Measurements from ENCODE around the gene ATG9B.
A peak's percentile ranks its signal among the peaks of the same experiment; 100 is the strongest.
"Not testable (repeated sequence)": the region's sequence is repeated elsewhere in the genome, so short reads cannot be mapped to it uniquely, and the experiment has no call there.

Gene ATG9B

DNA sequence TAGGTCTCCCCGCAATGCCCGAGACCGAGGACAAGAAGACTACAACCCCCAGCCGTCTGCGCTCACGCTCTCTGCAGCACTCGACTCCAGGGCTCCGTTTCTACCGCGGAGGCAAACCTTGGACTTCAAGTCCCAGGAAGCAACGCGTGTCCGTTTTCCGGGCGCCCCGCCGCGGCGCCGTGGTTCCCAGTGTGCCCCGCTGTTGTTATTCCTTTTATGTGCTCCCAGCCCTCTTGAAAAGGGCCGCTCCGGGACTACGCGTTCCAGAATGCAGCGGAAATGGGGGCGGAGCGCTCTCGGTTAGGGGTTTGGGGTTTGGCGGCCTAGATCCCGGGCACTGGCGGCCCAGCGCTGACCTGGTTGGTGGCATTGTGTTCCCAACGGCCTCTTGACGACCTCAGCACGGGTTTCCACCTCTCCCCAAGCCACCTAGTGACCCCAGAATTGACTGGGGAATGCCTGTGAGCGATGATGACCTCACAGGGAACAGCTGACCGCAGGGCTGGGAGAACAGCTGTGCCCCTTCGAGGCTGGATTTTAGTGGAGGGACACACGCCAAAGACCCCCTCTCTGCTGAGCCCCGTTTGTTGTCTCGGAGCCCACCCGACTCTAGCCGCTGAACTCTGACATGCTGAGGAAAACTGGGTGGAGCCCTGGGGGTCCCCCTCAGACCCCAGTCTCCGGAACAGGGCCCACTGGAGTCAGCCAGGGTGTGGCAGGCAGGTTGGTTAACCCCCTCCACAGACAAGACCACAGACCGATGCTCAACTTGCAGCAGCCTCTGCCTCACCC is 33.9 kb upstream of the ATG9B start:
- DNase-seq: peak; percentile 96

GRCh38 chr7:151057506-151057988 is 33.3 kb upstream of the ATG9B start, which contains the start of gene CDK5:
Gene CDK5 (minus strand): TSS chr7:151057897. CDS start chr7:151057848, 49 bp downstream.
- no peak for DNase-seq

DNA sequence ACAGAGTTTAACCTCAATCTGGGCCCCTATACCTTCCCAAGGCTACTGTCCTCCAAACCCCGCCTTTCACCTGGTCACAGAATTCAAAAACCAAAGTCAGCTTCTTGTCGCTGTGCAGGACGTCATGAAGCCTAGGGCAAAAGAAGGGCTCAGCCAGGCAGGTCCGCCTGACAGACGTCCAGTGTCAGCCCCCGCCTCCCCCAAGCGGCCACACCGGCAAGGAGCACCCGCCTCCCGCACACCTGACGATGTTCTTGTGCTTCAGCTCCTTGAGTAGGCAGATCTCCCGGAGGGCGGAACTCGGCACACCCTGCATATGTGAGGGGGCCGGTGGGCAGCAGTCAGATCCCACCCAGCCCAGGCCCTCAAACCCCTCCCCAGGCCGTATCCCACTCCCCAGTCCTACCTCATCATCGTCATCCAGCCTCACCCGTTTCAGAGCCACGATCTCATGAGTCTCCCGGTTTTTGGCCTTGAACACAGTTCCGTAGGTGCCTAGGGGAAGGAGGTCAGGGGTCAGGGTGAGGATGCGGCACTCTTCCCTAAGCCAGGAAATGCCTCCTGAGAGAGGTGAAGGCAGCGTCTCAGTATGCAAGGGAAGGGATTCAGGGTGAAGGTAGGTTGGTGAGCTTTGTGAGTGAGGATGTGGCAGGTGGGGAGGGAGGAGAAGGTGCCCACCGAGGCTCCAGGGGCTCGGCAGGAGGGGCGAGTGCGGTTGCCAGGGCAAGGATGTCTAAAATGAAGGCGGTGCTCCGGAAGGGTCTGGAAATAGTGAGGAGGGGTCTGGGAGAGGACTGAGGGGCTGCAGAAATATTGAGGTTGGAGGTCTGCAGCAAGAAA is 32.6 kb upstream of the ATG9B start:
- no peak for DNase-seq

DNA sequence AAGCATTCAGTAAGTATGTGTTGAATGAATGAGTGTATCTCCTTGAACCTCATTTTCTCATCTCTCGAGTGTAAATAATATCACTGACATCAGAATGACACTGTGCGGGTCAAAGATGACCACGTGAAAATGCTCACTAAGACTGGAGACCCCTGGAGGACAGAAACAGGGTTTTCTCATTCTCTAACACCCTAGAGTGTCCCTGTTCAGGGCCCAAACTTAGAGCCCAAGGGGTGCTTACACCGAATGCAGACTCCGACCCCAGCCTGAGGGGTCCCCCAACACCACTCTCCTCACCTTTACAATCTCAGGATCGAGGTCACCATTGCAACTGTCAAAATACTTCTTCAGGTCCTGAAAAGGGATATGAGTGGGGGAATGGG is 32.0 kb upstream of the ATG9B start:
- no peak for DNase-seq

- DNase-seq: no peak
Measured at GRCh38 chr7:151053751-151054150, 29.5 kb upstream of the ATG9B start.

DNA sequence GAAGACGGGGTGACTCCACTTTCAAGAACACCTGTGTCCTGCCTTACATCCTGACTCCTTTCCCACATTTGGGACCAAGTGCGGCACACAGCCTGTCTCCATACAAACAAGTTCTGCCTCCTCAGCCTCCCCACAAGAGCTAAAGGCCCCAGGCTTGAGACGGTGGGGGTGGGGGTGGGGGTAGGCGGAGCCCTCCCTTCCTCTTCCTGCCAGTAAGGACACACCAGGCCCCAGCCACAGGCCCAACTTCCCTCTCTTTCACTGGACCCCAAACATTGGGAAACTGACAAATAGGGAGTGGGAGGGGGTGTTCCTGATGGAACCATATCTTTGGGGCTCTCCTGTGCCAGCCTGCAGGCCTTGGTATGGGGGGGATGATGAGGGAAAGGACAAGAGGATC is 28.8 kb upstream of the ATG9B start:
- DNase-seq: no peak

DNA sequence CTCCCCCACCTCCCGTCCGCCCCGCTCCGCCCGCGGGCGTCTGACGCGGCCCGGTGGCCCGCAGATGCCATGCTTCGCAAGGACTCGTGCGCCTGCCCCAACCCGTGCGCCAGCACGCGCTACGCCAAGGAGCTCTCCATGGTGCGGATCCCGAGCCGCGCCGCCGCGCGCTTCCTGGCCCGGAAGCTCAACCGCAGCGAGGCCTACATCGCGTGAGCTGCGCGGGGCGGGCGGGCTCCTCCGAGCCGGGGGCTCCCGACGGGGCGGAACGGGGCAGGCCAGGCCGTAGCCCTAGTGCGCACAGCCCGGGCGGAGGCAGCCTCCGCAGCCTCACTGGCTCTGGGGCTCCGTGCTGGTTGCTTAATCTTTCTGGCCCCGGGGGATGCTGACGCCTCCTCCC is 26.8 kb upstream of the ATG9B start:
- DNase-seq: peak; percentile 35

DNA sequence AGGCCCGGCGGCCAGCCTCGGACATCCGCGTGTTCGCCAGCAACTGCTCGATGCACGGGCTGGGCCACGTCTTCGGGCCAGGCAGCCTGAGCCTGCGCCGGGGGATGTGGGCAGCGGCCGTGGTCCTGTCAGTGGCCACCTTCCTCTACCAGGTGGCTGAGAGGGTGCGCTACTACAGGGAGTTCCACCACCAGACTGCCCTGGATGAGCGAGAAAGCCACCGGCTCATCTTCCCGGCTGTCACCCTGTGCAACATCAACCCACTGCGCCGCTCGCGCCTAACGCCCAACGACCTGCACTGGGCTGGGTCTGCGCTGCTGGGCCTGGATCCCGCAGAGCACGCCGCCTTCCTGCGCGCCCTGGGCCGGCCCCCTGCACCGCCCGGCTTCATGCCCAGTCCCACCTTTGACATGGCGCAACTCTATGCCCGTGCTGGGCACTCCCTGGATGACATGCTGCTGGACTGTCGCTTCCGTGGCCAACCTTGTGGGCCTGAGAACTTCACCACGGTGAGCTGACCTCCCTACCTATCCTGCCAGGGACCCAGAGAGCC is 24.7 kb upstream of the ATG9B start:
- no peak for DNase-seq

DNA sequence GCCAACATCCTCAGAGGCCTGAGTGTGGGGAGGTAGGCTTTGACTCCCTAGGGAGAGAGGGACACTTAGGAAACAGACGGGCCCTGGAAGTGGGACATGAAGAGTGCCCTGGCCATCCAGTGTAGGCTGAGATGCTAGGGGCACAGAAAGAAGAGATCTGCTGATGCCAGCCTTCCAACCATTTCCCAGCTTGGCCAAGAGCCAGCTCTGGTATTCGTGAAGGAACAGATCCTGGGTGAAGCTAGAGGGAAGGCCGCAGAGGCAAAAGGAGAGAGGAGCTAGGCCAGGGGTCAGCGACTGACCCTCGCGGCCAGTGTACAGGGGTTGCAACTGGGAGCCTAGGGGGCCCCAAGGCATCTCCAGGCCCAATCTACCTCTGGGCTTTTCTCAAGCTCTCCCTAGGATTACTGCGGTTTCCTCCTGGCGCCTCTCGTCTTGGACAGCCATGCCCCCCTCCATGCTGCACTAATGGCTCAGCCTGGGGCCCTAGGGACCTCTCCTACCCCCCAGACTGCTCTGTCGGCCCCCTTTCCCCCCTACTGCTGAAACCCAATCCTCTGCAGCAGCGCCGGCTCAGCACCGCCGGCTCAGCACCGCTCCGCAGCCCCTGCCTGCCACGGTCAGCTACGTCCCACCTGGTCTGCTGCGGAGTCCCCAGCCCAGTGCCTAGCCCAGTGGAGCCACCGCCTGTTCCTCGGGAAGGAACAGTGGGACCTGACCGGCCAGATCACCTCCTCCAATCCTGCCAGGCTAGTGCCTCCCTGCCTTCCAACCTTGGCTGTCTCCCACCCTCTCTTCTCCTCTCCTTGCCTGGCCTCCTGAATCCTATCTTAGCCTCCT is 23.9 kb upstream of the ATG9B start, which contains the start of gene ASIC3:
ASIC3 (plus strand) TSS at position 556 of the 840 bp plus-strand sequence. CDS start 355 bp downstream, outside the sequence.
- no peak for DNase-seq

- no peak for DNase-seq
Measured at GRCh38 chr7:151046603-151047573, 22.6 kb upstream of the ATG9B start.

DNA sequence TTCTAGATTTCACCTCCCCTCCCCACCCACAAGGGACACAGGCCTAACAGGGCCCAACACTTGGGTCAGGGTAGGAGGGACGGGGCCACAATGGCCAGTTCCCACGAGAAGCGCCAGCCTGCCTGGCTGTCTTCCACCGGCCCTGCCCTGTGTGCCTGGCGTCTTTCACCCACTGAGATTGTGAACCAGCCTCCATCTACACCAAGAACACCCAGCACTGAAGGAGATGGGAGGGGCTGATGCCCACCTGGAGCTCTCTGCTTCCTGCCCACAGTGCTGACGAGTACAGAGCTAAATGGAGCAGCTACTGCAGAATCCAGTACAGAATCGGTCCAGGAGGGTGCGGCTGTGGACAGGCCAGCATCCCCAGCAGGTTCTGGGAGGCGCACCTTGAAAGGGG is 21.7 kb upstream of the ATG9B start:
- no peak for DNase-seq

- no peak for DNase-seq
Measured at GRCh38 chr7:151045262-151045661, 21.0 kb upstream of the ATG9B start.

DNA sequence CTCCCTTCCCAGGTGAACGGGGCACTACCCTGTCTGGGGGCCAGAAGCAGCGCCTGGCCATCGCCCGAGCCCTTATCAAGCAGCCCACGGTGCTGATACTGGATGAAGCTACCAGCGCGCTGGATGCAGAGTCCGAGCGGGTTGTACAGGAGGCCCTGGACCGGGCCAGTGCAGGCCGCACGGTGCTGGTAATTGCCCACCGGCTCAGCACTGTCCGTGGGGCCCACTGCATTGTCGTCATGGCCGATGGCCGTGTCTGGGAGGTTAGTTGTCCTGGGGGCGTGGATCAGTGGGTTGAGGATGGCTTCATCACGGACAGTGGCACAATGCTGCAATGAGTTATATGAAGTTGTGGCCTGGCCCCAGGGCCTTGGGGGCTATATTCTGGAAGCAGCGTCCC is 19.7 kb upstream of the ATG9B start:
- DNase-seq: no peak

DNA sequence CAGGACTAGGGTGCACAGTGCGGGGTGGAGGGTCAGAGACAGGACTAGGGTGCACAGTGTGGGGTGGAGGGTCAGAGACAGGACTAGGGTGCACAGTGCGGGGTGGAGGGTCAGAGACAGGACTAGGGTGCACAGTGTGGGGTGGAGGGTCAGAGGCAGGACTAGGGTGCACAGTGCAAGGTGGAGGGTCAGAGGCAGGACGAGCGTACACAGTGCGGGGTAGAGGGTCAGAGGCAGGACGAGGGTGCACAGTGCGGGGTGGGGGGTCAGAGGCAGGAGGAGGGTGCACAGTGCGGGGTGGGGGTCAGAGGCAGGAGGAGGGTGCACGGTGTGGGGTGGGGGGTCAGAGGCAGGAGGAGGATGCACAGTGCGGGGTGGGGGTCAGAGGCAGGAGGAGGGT is 19.2 kb upstream of the ATG9B start:
- not testable (repeated sequence) for DNase-seq

DNA sequence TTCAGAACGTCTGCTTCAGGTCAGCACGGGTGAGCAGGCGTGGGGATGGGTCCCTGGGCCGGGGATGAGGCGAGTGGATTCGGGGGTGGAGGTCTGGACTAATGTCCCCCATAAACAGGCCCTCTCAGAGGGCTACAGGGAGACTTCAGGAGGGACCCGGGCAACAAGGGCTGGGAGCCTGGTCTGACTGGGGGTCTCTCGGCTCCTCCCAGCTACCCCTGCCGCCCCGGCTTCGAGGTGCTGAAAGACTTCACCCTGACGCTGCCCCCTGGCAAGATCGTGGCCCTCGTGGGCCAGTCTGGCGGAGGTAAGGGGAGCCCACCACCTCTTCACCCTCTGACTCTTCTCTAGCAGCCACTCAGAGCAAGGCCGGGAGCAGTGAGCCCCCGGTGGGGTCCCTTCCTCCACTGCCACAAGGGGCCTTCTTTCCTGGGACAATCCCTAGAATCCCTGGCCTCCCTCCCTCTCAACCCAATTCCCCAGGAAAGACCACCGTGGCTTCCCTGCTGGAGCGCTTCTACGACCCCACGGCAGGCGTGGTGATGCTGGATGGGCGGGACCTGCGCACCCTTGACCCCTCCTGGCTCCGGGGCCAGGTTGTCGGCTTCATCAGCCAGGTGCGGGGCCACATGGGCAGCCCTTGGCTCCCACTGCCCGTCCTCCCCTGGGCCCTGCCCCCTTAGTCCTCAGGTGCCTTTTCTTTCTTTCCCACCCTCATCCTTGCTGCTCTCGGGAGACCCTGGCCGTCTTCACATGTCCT is 16.5 kb upstream of the ATG9B start:
- no peak for DNase-seq

DNA sequence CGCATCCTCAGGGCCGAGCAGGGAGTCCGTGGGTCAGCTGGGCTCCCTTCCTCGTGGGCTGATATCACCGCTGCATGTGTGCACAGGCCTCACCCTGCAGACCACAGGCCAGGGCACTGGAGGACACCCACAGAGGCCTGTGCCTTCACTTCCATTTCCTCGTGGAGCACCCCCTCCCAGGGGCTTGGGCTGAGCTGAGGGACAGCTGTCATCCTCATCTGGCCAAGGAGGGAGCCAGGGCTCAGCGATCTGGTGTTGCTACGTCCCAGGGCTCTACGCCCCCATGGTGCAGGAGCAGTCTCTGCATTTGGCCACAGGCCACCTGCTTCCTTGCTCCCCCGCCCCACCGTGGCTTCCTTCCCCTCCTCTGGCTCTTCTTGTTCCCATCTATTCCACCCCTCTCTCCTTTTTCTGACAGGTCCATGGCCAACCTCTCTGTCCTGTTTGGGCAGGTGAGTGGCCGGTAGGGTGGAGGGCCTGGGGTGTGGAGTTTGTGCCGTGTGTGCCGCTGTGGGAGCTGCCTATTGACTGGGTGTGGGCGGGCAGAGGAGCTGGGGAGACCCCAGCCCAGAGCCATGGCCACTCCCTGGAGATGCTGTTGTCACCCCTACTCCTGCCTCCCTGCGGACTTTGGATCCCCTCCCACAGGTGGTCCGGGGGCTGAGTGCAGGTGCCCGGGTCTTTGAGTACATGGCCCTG is 15.7 kb upstream of the ATG9B start:
- DNase-seq: no peak

GRCh38 chr7:151038951-151039849 is 14.9 kb upstream of the ATG9B start:
- DNase-seq: no peak

- no peak for DNase-seq
Measured at GRCh38 chr7:151035902-151036301, 11.6 kb upstream of the ATG9B start.

All from activated effector memory CD4-positive, alpha-beta T cell treated with Interleukin-2 at 50 U/mL for 16 hours (primary cell).